Adrenal gland (tissue), 5 donors: Measurements from ENCODE around the gene DCAF8L2.

Experiments used
- CTCF ChIP-seq, 6 experiments: fragments of 450-650 bp in 4 of 6; fragments of 200-600 bp in 2 of 6; sonication (generic) in 1 of 6; IDR thresholded peaks; 1 replicate in 5 of 6; 2 replicates in 1 of 6; pipeline versions ENCODE4 v1.5.1 to v1.8.0; 2016 to 2021; ENCODE audit warnings: antibody characterized with exemption in 6 of 6, mild to moderate bottlenecking in 2 of 6, moderate library complexity in 1 of 6
- POLR2A ChIP-seq, 2 donors: fragments of 450-650 bp; IDR thresholded peaks; one replicate each; pipeline ENCODE4 v1.6.1; 2017; ENCODE audit warnings: antibody characterized with exemption in 2 of 2, mild to moderate bottlenecking in 2 of 2, moderate library complexity in 1 of 2
- donor health status: DM: no; HTN: no; CAD: no.

GRCh38 chrX:27767387-27767786, 177.2 kb downstream of the DCAF8L2 start:
- no peak for TF ChIP-seq CTCF (IDR thresholded peaks at IDR 0.05)
- TF ChIP-seq POLR2A (IDR thresholded peaks at IDR 0.05) = no peak
